IMR-90 (cell line): ENCODE measurements around the gene DCAKD. TPM values are rescaled to one million over a fixed set of nuclear protein-coding genes. Genes with fewer than 3 reads are reported as not detected.

ENCODE experiments used
- ATAC-seq: fragments of 200-7000 bp; cut with Tn5 transposase; 2 replicates; pipeline ENCODE4 v1.9.1; 2020; ENCODE audit warnings: low read depth, mild to moderate bottlenecking, moderate library complexity
- BruUV-seq: library from RNA; stranded (reverse); fragments of 400-500 nt; replicated peaks from 2 replicates; lab custom pipeline; 2021; lab: Mats Ljungman, UMichigan
- CTCF ChIA-PET: fragments of 300-600 bp; formaldehyde crosslinking; extraction: SDS; loops from one replicate; lab custom pipeline; 2021; ENCODE audit warnings: antibody characterized with exemption; lab: Yijun Ruan, JAX
- POLR2A ChIA-PET: fragments of 300-600 bp; sonication (Branson Sonifier 250); formaldehyde crosslinking; loops from one replicate; lab custom pipeline; 2022; ENCODE audit warnings: antibody characterized with exemption; ENCODE audit not compliant: unreplicated experiment; lab: Charles Lee
- DNase-seq: peaks from one replicate; pipeline ENCODE4 v3.0.0; 2013
- H2AFZ ChIP-seq: replicated peaks from 2 replicates; pipeline ENCODE3; 2013; ENCODE audit warnings: low read length, mild to moderate bottlenecking; ENCODE audit not compliant: poor library complexity
- H2AK5ac ChIP-seq: 2 replicates; pipeline ENCODE4 v1.6.1; 2013; ENCODE audit warnings: low read depth, low read length, inconsistent platforms
- H2AK9ac ChIP-seq: replicated peaks from 2 replicates; pipeline ENCODE3; 2013; ENCODE audit warnings: mild to moderate bottlenecking, low read depth, low read length, moderate library complexity; ENCODE audit not compliant: poor library complexity
- H2BK120ac ChIP-seq: 2 replicates; pipeline ENCODE4 v1.6.1; 2013; ENCODE audit warnings: low read depth, low read length, inconsistent platforms
- H2BK15ac ChIP-seq: 3 replicates; pipeline ENCODE4 v1.6.1; 2013; ENCODE audit warnings: low read depth, low read length, inconsistent platforms
- H2BK20ac ChIP-seq: 2 replicates; pipeline ENCODE4 v1.6.1; 2013; ENCODE audit warnings: low read depth, mild to moderate bottlenecking, inconsistent platforms, low read length, moderate library complexity
- H2BK5ac ChIP-seq: 2 replicates; pipeline ENCODE4 v1.6.1; 2013; ENCODE audit warnings: mild to moderate bottlenecking, low read depth, low read length, inconsistent platforms; ENCODE audit not compliant: poor library complexity, severe bottlenecking
- H3K14ac ChIP-seq: replicated peaks from 2 replicates; pipeline ENCODE4 v1.6.1; 2013; ENCODE audit warnings: low read depth, low read length, inconsistent platforms
- H3K18ac ChIP-seq: 2 replicates; pipeline ENCODE4 v1.6.1; 2013; ENCODE audit warnings: low read depth, low read length, control low read depth
- H3K23ac ChIP-seq: 2 replicates; pipeline ENCODE4 v1.6.1; 2013; ENCODE audit warnings: low read depth, low read length, inconsistent platforms
- H3K27ac ChIP-seq: 2 replicates; pipeline ENCODE4 v1.5.1; 2013; ENCODE audit warnings: mild to moderate bottlenecking, control low read depth, low read length; ENCODE audit not compliant: insufficient read depth
- H3K27me3 ChIP-seq: 2 replicates; pipeline ENCODE4 v1.6.1; 2013; ENCODE audit warnings: low read length; ENCODE audit not compliant: control insufficient read depth, insufficient read depth
- H3K36me3 ChIP-seq: 2 replicates; pipeline ENCODE4 v1.6.1; 2013; ENCODE audit warnings: low read length, mixed read lengths; ENCODE audit not compliant: control insufficient read depth, insufficient read depth
- H3K4ac ChIP-seq: 2 replicates; pipeline ENCODE4 v1.6.1; 2013; ENCODE audit warnings: low read depth, low read length, inconsistent platforms
- H3K4me1 ChIP-seq: 2 replicates; pipeline ENCODE4 v1.6.1; 2013; ENCODE audit warnings: low read length, mixed read lengths; ENCODE audit not compliant: control insufficient read depth, insufficient read depth
- H3K4me2 ChIP-seq: 2 replicates; pipeline ENCODE4 v1.6.1; 2013; ENCODE audit warnings: low read depth, mild to moderate bottlenecking, control low read depth, low read length, moderate library complexity
- H3K4me3 ChIP-seq: 2 replicates; pipeline ENCODE4 v1.5.1; 2013; ENCODE audit warnings: low read depth, mild to moderate bottlenecking, control low read depth, low read length, moderate library complexity; ENCODE audit not compliant: insufficient read depth
- H3K56ac ChIP-seq: 2 replicates; pipeline ENCODE4 v1.6.1; 2013; ENCODE audit warnings: low read length, inconsistent platforms; ENCODE audit not compliant: insufficient read depth; ENCODE audit errors: extremely low read depth
- H3K79me1 ChIP-seq, 2 experiments: 2 replicates each; pipeline ENCODE4 v1.6.1; 2013; ENCODE audit warnings: low read length in 2 of 2, inconsistent platforms in 1 of 2, low read depth in 1 of 2
- H3K9ac ChIP-seq: 2 replicates; pipeline ENCODE4 v1.6.1; 2013; ENCODE audit warnings: low read depth, low read length, control low read depth
- H3K9me1 ChIP-seq: 2 replicates; pipeline ENCODE4 v1.6.1; 2013; ENCODE audit warnings: low read length, inconsistent platforms; ENCODE audit not compliant: insufficient read depth
- H3K9me3 ChIP-seq: 2 replicates; pipeline ENCODE4 v1.6.1; 2013; ENCODE audit warnings: low read length; ENCODE audit not compliant: control insufficient read depth, insufficient read depth
- H4K20me1 ChIP-seq: 2 replicates; pipeline ENCODE4 v1.6.1; 2013; ENCODE audit warnings: low read length, inconsistent platforms; ENCODE audit not compliant: insufficient read depth
- H4K5ac ChIP-seq: 2 replicates; pipeline ENCODE4 v1.6.1; 2013; ENCODE audit warnings: mild to moderate bottlenecking, low read depth, low read length, control low read depth
- H4K8ac ChIP-seq, 2 experiments: 2 replicates each; pipeline ENCODE4 v1.6.1; 2013; ENCODE audit warnings: low read depth in 2 of 2, low read length in 2 of 2, control low read depth in 1 of 2, inconsistent platforms in 1 of 2
- H4K91ac ChIP-seq: 2 replicates; pipeline ENCODE4 v1.6.1; 2013; ENCODE audit warnings: low read depth, low read length, inconsistent platforms; ENCODE audit not compliant: insufficient read depth
- MAZ ChIP-seq: IDR thresholded peaks from 2 replicates; pipeline ENCODE4 v1.6.1; 2012; ENCODE audit warnings: low read depth, mild to moderate bottlenecking, low read length, improper control_type of control experiment, moderate library complexity, borderline replicate concordance
- MXI1 ChIP-seq: IDR thresholded peaks from 2 replicates; pipeline ENCODE4 v1.6.1; 2012; ENCODE audit warnings: low read depth, mild to moderate bottlenecking, low read length, moderate library complexity, borderline replicate concordance
- POLR2A ChIP-seq: IDR thresholded peaks from 2 replicates; pipeline ENCODE4 v1.6.1; 2012; ENCODE audit warnings: mild to moderate bottlenecking, low read depth, low read length
- RAD21 ChIP-seq: IDR thresholded peaks from 2 replicates; pipeline ENCODE4 v1.6.1; 2012; ENCODE audit warnings: low read length, improper control_type of control experiment
- RCOR1 ChIP-seq: IDR thresholded peaks from 2 replicates; pipeline ENCODE4 v1.6.1; 2012; ENCODE audit warnings: mild to moderate bottlenecking, low read length, improper control_type of control experiment; ENCODE audit not compliant: insufficient replicate concordance
- RFX5 ChIP-seq: IDR thresholded peaks from 2 replicates; pipeline ENCODE4 v1.8.0; 2012; ENCODE audit warnings: low read depth, mild to moderate bottlenecking, low read length, moderate library complexity
- SMC3 ChIP-seq: fragments of 150-350 bp; IDR thresholded peaks from 2 replicates; pipeline ENCODE4 v1.6.1; 2016; ENCODE audit warnings: low read depth, mild to moderate bottlenecking, antibody characterized with exemption, low read length, moderate library complexity
- USF2 ChIP-seq: fragments of 150-350 bp; IDR thresholded peaks from 2 replicates; pipeline ENCODE4 v1.6.1; 2017; ENCODE audit warnings: mild to moderate bottlenecking, antibody characterized with exemption, low read length, low read depth
- WGBS, 2 experiments: methylation state at CpG; one replicate each; pipeline versions ENCODE4 v1.1.5 to v1.1.7; 2013; ENCODE audit warnings: missing lambda C conversion rate in 2 of 2; ENCODE audit not compliant: insufficient read length in 1 of 2; ENCODE audit errors: extremely low coverage in 2 of 2; 5-methylcytosine and 5-hydroxymethylcytosine counted together
- dilution Hi-C: fragments of 300-500 bp; cut with HindIII; formaldehyde crosslinking; loops from one replicate; pipeline ENCODE4 v1.14.3; 2018; ENCODE audit warnings: low sequenced_read_pairs; ENCODE audit not compliant: unreplicated experiment
- in situ Hi-C: fragments of 300-500 bp; cut with MboI; formaldehyde crosslinking; loops from 3 replicates; pipeline ENCODE4 v1.14.3; 2019; ENCODE audit warnings: low sequenced_read_pairs, inconsistent platforms, mixed read lengths
- intact Hi-C: fragments of 100-400 bp; cut with micrococcal nuclease; formaldehyde crosslinking; loops from 2 replicates; pipeline ENCODE4 v1.10.0; 2022
- polyA plus RNA-seq, 3 experiments: library from polyadenylated mRNA; depleted of rRNA; stranded (reverse); fragments of >200 nt; gene quantifications; 2 replicates each; pipeline ENCODE4 v1.2.3, GENCODE V29; 2012; ENCODE audit warnings: low replicate concordance in 1 of 3
- total RNA-seq: library from RNA; depleted of rRNA; stranded (reverse); fragments of >200 nt; gene quantifications from 2 replicates; pipeline ENCODE4 v1.2.3, GENCODE V29; 2012

Gene DCAKD
- total and polyA plus RNA-seq, 2 of the 4 experiments (the other 2 are of a cell fraction) = 31.3 to 47.9 TPM

DNA sequence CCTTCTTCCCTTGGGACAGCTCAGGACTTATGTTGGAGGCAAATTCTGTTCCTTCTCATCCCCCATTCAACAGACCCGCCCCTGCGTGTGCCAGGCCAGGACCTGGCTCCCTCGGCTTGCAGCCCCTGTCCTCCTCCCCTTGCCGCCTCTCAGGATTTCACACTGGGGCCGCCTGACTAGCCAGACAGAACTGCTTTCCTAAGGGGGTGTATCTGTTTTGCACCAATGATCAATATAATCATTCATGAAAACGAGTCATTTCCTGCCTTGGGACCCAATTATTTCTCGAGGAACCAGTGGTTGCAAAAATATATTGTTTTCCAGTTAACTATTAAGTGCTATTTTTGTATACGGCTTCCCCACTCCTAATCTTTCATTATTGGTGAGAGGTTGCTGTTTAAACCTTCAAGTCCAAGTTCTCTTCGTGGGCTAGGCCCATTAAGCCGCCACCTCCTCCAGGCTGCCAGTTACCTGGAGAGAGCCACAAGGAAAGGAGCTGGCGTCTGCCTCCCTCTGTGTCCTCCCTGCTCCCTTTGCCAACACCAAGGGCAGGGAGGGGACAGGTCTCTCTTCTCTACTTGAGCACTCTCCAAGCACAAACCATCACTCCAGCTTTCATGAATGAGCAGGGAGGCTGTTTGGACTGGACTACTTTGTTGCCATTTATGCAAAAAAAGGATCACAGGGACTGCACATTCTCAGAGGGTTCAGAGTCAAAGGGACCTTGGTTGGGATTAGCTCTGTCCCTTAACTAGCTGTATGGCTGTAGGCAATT, 8.9 kb downstream of the DCAKD start:
- Histone ChIP-seq H3K23ac (peak overlapping the region; percentile 83), H3K14ac (peak overlapping the region; percentile 46; the same call in 1 of the 2 replicates), H2AK9ac (peak overlapping the region; percentile 63), H3K4ac (0 out of 2 replicates have a peak overlapping the region, but pooled peaks have one; percentile 7), H3K4me3 (no peak overlapping the region), H3K4me1 (peaks cover 20% of the 10 kb centered on the region), H3K9ac (no peak overlapping the region), H3K9me3 (no peaks in the 10 kb centered on the region), H3K4me2 (no peak overlapping the region), H2BK20ac (no peak overlapping the region), H3K56ac (no peak overlapping the region), H4K5ac (no peak overlapping the region), H3K36me3 (0 out of 2 replicates have a peak, but pooled peaks cover 2% of the 10 kb centered on the region), H2AFZ (peak overlapping the region; percentile 41), H4K20me1 (peaks cover 10% of the 10 kb centered on the region), H3K27ac (no peak overlapping the region), H3K27me3 (no peaks in the 10 kb centered on the region), H3K9me1 (peaks cover 33% of the 10 kb centered on the region), H2AK5ac (0 out of 2 replicates have a peak overlapping the region, but pooled peaks have one; percentile 12), H2BK15ac (no peak overlapping the region), H4K91ac (no peak overlapping the region), H3K79me1 (peaks cover 58 to 86% of the 10 kb centered on the region in 2 experiments), H4K8ac (peak overlapping the region in 1 of 2 experiments; percentile 29; a peak in 1 of 4 replicates), H3K18ac (no peak overlapping the region), H2BK5ac (no peak overlapping the region), H2BK120ac (no peak overlapping the region)
- ChIA-PET CTCF (interaction anchor here (0.5 to 1.1 kb wide), 3 partner anchors 31 to 93 kb away, joined by 3 to 4 read pairs (median 3); partner anchors contain the start of gene ACBD4), POLR2A (interaction anchor here (0.7 kb wide), 1 partner anchor 317 kb away, joined by 11 read pairs; no protein-coding TSS in a partner anchor)
- DNase-seq (no peak), ATAC-seq (no peak)
- intact Hi-C loops (no loop called here), dilution Hi-C loops (no loop called here), in situ Hi-C loops (no loop called here)
- WGBS, 2 experiments = no CpG with 5 or more reads among the region's 11 CpGs
- BruUV-seq = no TSS peak
- no peak for TF ChIP-seq USF2
- TF ChIP-seq RFX5 = no peak
- TF ChIP-seq RAD21 = no peak
- TF ChIP-seq POLR2A = no peak
- TF ChIP-seq SMC3 = no peak
- no peak for TF ChIP-seq MAZ
- TF ChIP-seq MXI1 = no peak
- no peak for TF ChIP-seq RCOR1
